T follicular helper cell (primary cell): ENCODE results near the gene PCBP4.

Experiments used
- DNase-seq: peaks from one replicate; pipeline ENCODE4 v3.0.0-alpha.2; 2020; ENCODE audit warnings: low read depth

Gene PCBP4

GRCh38 chr3:51971350-51971749 lies 4.1 kb upstream of the PCBP4 start:
- no peak for DNase-seq

DNA sequence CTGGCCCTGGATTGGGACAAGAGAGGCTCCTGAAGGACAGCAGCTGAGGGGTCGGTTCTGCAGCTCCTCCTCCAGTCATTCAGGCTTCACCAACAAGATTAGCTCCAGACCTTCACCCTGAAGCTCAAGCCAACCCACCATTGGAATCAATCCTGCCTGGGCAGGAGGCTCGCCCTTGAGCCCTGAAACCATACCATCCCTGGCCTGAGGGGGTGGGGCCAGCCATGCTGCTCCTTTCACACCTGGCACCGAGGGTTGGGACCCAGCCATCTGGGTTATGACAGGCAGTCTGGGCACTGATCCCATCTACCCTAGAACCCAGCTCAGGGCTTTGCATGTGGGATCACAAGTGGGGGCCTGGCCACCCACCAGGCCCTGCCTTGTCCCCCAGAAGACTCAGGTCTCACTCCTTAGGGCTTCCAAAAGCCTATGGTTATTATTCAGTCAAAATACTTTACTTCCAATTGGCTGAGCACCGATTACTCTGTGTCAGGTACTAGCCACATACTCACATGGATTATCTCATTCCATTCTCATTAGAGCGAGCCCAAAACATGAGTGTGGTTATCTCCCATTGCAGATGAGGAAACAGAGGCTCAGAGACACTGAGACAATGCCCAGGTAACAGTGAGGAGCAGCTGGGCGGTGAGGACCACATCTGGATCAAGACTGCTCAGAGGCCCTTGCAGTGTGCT lies 3.5 kb upstream of the PCBP4 start:
- no peak for DNase-seq

DNA sequence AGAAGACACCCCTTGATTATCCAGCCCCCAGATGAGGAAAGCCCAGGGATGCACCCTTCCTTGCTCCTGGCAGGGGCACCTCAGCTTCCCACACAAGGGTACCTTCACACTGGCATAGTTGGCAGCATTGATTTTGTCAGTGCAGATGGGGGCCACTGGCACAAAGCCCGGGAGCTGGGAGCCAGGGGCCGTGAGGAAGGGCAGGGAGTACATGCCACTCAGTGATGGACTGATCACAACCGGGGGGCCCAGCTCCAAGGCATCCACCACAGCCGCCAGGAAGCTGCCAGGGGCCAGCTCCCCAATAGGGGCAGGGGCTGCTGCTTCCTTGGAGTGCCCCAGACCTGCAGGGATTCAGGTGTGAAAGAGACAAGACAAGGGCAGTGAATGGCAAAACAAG lies 2.6 kb upstream of the PCBP4 start:
- no peak for DNase-seq

DNA sequence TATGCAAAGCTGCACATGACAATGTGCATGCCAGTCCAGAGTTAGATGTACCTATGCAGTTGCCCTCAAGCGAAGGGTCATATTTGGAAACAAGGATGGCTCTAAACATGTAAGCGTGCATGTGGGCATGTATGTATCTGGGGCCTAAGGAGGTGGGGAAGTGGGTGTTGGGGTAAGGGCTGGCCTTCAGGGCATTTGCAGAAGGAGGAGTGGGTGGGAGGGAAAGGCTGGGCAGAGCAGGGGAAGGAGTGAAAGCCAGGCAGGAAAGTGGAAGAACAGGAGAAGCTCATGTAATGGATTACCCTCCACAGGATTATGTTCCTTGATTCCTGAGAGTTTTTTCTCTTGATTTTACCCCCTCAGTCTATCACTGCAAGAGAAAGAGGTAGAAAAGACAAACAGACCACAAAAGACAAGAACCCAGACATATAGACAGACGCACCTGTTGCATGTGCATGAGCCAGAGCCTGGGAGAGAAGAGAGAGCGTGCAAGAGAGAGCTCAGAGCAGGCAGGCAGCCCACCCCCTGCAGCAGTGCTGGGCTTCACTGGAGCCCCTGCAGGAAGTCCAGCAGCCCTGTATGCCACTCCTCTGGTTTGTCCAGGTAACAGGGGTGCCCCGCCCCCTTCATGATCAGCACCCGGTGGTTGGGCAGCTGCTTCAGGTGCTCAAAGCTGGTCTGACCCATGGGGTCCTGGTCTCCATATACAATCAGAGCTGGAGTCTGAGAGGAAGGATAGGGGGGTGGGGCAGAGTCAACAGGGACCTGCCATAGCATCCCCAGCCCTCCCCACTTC lies 1.8 kb upstream of the PCBP4 start:
- no peak for DNase-seq

- no peak for DNase-seq
Observed at GRCh38 chr3:51968170-51968775, 1.0 kb upstream of the PCBP4 start.

DNA sequence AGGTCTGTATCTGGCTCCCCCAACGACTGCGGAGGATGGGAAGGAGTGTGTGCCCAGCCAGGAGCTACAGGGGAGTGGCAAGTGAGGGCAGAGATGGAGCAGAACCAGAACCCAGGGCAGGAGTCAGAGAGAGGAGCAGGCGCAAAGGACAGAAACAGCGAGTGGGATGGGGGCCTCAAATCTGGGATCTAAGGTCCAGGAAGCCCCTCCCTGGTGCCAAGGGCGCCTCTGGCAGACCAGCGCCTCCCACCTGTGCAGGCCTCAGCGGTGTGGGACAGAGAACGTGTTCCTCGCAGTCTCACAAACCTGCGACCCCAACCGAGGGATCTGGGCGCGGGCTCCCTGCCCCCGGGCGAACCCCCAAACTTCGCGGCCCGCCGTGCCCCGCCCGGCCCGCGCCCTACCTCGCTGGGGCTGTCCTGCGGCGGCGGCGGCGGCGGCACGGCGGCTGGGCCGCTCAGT lies 301 bp downstream of the PCBP4 start:
- DNase-seq: no peak

DNA sequence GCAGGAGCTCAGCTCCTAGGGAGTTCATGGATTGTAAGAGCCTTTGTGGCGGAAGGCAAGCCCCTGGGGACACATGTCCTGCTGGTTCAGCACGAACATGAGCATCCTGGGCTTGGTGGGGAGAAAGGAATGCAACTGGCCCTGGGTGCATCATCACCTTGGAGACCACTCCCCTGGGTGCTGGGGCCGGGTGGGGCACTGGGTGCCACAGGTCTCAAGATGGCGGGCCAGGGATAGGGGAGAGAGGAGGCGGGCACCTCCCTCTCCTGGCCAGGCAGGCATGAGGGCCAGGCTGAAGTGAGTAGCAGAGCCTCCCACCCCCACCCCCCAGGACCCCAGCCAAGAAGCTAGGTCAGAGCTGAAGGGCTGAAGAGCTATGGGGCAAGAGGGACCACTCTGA lies 768 bp downstream of the PCBP4 start:
- no peak for DNase-seq

DNA sequence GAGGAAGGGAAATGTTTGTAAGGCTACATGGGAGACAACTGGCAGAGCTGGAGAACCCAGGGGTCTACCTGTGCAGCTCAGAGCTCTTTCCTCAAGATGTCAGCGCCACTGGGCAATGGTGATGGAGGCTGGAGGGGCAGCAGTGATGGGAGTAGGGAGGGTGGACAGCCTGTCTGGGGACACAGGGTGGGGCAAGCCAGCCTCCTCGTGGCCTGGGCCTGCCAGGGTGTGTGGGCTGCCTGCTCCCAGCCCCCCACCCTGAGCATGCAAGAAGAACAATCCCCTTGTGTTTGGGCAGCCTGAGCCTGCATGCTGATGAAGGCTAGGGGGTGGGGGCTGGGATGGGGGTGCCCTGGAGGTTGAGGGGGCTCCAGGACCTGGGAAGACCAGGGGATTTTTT lies 1.2 kb downstream of the PCBP4 start:
- no peak for DNase-seq

DNA sequence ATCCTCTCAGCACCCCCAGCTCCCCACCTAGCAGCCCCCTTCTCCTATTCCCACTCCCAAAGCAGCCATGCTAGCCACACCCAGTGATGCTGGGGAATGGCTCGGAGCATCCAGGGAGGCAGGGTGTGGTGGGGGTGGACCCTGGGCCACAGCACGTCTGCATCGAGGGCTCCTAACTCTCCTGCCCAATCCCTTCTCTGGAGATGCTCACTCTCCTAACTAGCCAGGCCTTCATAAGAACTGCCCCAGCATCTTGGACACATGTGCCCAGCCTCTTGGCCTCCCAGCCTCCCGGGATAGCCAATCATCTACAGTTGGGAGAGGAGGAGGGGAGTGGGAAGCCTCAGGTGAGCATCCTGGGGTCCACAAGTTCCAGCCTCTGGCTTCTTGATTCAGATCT lies 2.7 kb downstream of the PCBP4 start:
- no peak for DNase-seq

GRCh38 chr3:51963951-51964451 lies 3.3 kb downstream of the PCBP4 start:
- no peak for DNase-seq

DNA sequence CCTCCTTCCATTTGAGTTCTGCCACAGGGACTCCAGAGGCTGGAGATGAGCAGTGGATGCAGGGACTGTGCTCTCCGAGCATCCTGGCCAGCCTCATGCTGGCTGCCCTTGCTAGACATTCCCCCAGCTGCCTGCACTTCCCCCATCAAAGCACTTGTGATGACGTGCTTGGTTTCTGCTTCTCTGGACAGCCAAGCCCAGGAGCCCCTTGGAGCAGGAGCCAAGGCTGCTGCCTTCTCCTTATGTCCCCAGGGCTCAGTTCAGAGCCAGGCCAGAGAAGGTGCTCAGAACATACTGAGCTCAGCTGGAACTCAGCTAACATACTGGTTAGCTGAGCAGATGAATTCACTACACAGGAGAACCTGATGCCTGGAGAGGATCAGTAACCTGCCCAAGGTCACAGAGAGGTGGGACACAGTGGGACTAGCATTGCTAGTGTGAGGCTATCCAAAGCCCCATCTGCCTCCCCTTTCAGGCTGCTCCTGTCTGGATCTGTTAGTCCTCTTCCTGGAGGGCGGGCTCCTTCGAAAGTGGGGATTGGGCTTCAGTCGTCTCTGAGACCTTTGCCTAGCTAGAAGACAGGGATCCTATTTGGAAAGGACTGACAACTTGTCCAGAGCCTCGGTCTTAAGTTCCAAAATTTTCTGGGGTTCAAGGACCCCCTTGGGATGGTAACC lies 4.3 kb downstream of the PCBP4 start:
- DNase-seq: no peak

GRCh38 chr3:51961602-51962569 lies 5.4 kb downstream of the PCBP4 start:
- no peak for DNase-seq

DNA sequence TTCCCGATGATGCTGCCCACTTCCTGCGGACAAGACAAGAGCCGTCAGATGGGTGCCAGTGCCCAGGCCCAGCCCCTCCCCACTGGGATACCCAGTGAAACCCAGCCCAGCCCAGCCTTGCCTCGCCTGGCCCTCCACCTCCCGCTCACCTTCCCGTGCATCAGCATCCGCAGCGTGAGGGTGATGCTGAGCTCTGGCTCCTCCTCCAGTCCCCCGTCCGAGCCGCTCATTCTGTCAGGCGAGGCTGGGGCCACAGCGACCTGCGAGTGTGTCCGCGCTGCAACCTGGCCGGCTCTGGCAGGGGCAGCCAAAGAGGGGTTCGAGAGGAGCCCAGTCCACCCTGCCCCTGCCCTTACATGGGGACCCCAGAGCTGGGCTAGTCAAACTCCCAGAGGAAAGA lies 6.2 kb downstream of the PCBP4 start:
- no peak for DNase-seq

GRCh38 chr3:51960386-51960785 lies 6.9 kb downstream of the PCBP4 start:
- no peak for DNase-seq

DNA sequence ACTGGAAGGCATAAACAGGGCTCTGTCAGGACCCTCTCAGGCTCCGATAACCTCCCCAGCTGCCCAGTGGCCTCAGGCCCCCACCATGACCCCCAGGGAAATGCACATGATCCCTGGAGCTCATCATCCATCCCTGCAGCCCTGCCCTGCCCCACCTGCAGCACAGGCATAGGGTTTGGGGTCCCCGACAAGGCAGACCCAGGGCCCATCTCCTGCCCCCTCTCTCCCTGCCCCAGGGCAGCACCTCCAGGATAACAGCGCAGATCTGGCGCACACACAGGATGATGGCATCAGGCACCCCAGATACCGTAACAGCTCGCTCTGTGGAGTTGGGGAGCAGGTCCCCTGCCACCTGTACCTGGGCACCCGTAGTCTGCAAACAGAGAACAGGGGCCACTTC lies 7.6 kb downstream of the PCBP4 start:
- no peak for DNase-seq

DNA sequence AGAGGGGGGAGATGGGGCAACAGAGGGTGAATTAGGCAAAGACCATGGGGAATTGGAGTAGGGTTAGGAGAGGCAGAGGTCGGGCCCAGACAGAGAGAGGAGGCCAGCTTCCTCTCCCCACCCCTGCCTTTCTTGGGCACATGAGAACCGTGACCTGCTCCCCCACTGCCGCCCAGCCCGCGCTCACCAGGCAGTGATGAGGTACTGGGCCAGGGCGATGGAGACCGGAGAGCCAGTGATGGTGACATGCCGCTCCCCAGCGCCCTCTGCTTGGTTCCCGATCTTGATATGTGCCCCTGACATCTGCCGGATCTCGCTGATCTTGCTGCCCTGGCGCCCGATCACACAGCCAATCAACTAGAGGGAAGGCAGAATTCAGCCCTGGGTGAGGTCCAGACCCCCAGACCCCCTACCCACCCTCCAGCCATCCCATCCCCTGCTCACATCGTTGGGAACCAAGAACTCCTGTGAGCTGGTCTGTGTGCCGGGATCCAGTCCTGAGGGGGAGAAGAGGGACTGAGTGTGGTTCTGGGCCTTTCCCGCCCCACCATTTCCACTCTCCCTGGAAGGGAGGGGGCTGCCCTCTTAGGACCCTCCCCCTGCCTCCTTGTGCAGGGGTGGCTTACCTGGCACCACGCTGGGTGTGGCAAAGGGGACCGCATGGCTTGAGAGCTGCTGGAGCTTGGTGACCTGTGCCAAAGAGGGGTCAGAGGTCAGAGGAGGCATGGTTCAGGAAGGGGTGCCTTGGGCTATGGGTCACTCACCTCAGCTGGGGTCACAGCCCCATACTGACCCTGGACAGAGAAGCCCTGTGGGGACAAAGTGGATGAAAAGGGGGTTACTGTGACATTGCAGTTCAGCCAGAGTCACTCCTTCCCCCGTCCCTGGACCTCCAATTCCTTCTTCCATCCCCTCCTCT lies 8.4 kb downstream of the PCBP4 start:
- no peak for DNase-seq

GRCh38 chr3:51957520-51958205 lies 9.6 kb downstream of the PCBP4 start:
- no peak for DNase-seq

DNA sequence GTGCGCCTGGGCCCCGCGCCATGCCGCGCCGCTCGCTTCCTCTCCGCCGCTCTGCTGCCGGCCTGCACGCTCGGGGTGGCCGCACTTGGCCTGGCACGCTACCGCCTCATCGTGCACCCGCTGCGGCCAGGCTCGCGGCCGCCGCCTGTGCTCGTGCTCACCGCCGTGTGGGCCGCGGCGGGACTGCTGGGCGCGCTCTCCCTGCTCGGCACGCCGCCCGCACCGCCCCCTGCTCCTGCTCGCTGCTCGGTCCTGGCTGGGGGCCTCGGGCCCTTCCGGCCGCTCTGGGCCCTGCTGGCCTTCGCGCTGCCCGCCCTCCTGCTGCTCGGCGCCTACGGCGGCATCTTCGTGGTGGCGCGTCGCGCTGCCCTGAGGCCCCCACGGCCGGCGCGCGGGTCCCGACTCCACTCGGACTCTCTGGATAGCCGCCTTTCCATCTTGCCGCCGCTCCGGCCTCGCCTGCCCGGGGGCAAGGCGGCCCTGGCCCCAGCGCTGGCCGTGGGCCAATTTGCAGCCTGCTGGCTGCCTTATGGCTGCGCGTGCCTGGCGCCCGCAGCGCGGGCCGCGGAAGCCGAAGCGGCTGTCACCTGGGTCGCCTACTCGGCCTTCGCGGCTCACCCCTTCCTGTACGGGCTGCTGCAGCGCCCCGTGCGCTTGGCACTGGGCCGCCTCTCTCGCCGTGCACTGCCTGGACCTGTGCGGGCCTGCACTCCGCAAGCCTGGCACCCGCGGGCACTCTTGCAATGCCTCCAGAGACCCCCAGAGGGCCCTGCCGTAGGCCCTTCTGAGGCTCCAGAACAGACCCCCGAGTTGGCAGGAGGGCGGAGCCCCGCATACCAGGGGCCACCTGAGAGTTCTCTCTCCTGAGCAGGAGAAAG lies 11.1 kb downstream of the PCBP4 start:
- DNase-seq: no peak
